Erythroblast (primary cell): Measurements from ENCODE around the gene GPT2.

Experiments used
- GATA1 ChIP-seq: IDR thresholded peaks from 2 replicates; pipeline ENCODE4 v1.6.1; 2011; ENCODE audit warnings: low read depth, mild to moderate bottlenecking, control low read depth, low read length, moderate library complexity
- POLR2A ChIP-seq: IDR thresholded peaks from 2 replicates; pipeline ENCODE4 v1.6.1; 2011; ENCODE audit warnings: mild to moderate bottlenecking, low read length

GRCh38 chr16:46920402-46921068 is 36.4 kb downstream of the GPT2 start:
- TF ChIP-seq POLR2A (no peak), GATA1 (no peak)
